Bronchial epithelial cell (primary cell): Measurements from ENCODE around the gene NBPF10. TPM values are rescaled to one million over a fixed set of nuclear protein-coding genes. Genes with fewer than 3 reads are reported as not detected.
"Not testable (repeated sequence)": the region's sequence is repeated elsewhere in the genome, so short reads cannot be mapped to it uniquely, and the experiment has no call there.

ENCODE experiments used
- DNase-seq: peaks from one replicate; pipeline ENCODE4 v3.0.0-alpha.2; 2010; ENCODE audit warnings: low read depth
- FAIRE-seq: peaks from 2 replicates; lab custom pipeline; 2011; peaks lifted over from hg19 to GRCh38; lab: Jason Lieb, UNC
- H3K27me3 ChIP-seq: 2 replicates; pipeline ENCODE4 v1.5.1; 2011; ENCODE audit warnings: low read length; ENCODE audit not compliant: control insufficient read depth, insufficient read depth
- H3K36me3 ChIP-seq: 2 replicates; pipeline ENCODE4 v1.5.1; 2011; ENCODE audit warnings: low read length; ENCODE audit not compliant: control insufficient read depth, insufficient read depth
- H3K4me3 ChIP-seq: 2 replicates; pipeline ENCODE4 v1.5.1; 2011; ENCODE audit warnings: mild to moderate bottlenecking, low read depth, low read length, control low read depth
- total RNA-seq: library from RNA; depleted of rRNA; stranded (reverse); fragments of >200 nt; gene quantifications from 2 replicates; pipeline ENCODE4 v1.2.1, GENCODE V29; 2014

Gene NBPF10, protein sequence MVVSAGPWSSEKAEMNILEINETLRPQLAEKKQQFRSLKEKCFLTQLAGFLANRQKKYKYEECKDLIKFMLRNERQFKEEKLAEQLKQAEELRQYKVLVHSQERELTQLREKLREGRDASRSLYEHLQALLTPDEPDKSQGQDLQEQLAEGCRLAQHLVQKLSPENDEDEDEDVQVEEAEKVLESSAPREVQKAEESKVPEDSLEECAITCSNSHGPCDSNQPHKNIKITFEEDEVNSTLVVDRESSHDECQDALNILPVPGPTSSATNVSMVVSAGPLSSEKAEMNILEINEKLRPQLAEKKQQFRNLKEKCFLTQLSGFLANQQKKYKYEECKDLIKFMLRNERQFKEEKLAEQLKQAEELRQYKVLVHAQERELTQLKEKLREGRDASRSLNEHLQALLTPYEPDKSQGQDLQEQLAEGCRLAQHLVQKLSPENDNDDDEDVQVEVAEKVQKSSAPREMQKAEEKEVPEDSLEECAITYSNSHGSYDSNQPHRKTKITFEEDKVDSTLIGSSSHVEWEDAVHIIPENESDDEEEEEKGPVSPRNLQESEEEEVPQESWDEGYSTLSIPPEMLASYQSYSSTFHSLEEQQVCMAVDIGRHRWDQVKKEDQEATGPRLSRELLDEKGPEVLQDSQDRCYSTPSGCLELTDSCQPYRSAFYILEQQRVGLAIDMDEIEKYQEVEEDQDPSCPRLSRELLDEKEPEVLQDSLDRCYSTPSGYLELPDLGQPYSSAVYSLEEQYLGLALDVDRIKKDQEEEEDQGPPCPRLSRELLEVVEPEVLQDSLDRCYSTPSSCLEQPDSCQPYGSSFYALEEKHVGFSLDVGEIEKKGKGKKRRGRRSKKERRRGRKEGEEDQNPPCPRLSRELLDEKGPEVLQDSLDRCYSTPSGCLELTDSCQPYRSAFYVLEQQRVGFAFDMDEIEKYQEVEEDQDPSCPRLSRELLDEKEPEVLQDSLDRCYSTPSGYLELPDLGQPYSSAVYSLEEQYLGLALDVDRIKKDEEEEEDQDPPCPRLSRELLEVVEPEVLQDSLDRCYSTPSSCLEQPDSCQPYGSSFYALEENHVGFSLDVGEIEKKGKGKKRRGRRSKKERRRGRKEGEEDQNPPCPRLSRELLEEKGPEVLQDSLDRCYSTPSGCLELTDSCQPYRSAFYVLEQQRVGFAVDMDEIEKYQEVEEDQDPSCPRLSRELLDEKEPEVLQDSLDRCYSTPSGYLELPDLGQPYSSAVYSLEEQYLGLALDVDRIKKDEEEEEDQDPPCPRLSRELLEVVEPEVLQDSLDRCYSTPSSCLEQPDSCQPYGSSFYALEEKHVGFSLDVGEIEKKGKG (N-terminal part only)
- total RNA-seq, result 1.3 and 2.4 TPM in 2 replicates

- H3K4me3 ChIP-seq, FAIRE-seq, H3K27me3 ChIP-seq: not testable (repeated sequence)
Measured at GRCh38 chr1:146144465-146144864, at the start of gene NBPF10. Gene NBPF10, minus strand, starts transcription at chr1:146144804. Its CDS starts 35 bp downstream, at chr1:146144769.

GRCh38 chr1:146174531-146174930 is 29.9 kb upstream of the NBPF10 start:
- DNase-seq, H3K27me3 ChIP-seq, FAIRE-seq: not testable (repeated sequence)

More at GRCh38 chr1:146144465-146144864, at the start of gene NBPF10:
- H3K36me3 ChIP-seq, DNase-seq: not testable (repeated sequence)

DNA sequence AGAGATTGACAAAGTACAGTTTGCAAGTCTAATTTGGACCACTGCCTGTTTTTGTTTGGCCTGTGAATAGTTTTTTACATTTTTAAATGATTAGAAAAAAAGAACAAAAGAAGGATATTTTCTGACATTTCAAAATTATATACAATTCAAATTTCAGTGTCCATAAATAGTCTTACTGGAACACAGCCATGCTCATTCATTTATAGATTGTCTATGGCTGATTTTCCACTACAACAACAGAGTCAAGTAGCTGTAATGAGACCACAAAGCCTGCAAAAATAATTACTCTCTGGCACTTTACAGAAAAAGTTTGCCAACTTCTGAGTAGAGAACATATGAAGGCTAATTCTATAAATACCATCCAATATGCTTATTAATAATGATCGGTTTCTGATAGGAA is 23.1 kb upstream of the NBPF10 start:
- H3K36me3 ChIP-seq, FAIRE-seq, H3K4me3 ChIP-seq, H3K27me3 ChIP-seq, DNase-seq: not testable (repeated sequence)

More at GRCh38 chr1:146174531-146174930, 29.9 kb upstream of the NBPF10 start:
- H3K36me3 ChIP-seq, H3K4me3 ChIP-seq: not testable (repeated sequence)

- not testable (repeated sequence) for DNase-seq, FAIRE-seq
Measured at GRCh38 chr1:146167273-146167672, 22.7 kb upstream of the NBPF10 start.

More at GRCh38 chr1:146167273-146167672, 22.7 kb upstream of the NBPF10 start:
- H3K36me3 ChIP-seq, H3K4me3 ChIP-seq, H3K27me3 ChIP-seq: not testable (repeated sequence)

Other genes starting within 250 kb of the NBPF10 start
- 0.26 and 0.77 TPM in 2 replicates for gene ITGA10, start 234.8 kb downstream of the NBPF10 start, total RNA-seq
- gene PEX11B, start 226.1 kb downstream of the NBPF10 start, total RNA-seq, result 22.6 and 26.4 TPM in 2 replicates
- 221 and 230 TPM in 2 replicates for gene RBM8A, start 217.3 kb downstream of the NBPF10 start, total RNA-seq
- gene LIX1L, start 186.8 kb downstream of the NBPF10 start, total RNA-seq, result 1.8 and 3.4 TPM in 2 replicates
- gene ANKRD34A, start 180.2 kb downstream of the NBPF10 start, total RNA-seq, result under 0.01 TPM in 2 replicates
- 4.7 and 11.0 TPM in 2 replicates for gene POLR3GL, start 180.1 kb downstream of the NBPF10 start, total RNA-seq
- gene TXNIP, start 148.2 kb downstream of the NBPF10 start, total RNA-seq, result 9.0 and 913 TPM in 2 replicates
- gene HJV, start 123.1 kb downstream of the NBPF10 start, total RNA-seq, result not detected in 2 replicates
- 62.7 and 79.0 TPM in 2 replicates for gene NOTCH2NLA, start 84.2 kb upstream of the NBPF10 start, total RNA-seq